PC-9 (cell line): Measurements from ENCODE around the gene ASB13. TPM values are rescaled to one million over a fixed set of nuclear protein-coding genes. Genes with fewer than 3 reads are reported as not detected.

ENCODE experiments used
- BruUV-seq: library from RNA; stranded (reverse); fragments of 400-500 nt; replicated peaks from 2 replicates; lab custom pipeline; 2021; lab: Mats Ljungman, UMichigan
- CTCF ChIA-PET: fragments of 300-600 bp; sonication (Branson Sonifier 250); formaldehyde crosslinking; loops from one replicate; lab custom pipeline; 2022; ENCODE audit warnings: antibody characterized with exemption; lab: Charles Lee
- POLR2A ChIA-PET: fragments of 300-600 bp; sonication (Branson Sonifier 250); formaldehyde crosslinking; loops from one replicate; lab custom pipeline; 2022; ENCODE audit warnings: antibody characterized with exemption; ENCODE audit not compliant: unreplicated experiment; lab: Charles Lee
- DNase-seq, 2 experiments: peaks; one replicate each; pipeline versions ENCODE4 v3.0.0 to v3.0.0-alpha.2; 2015 to 2022; ENCODE audit warnings: mixed read lengths in 1 of 2
- H2AFZ ChIP-seq: fragments of 200-600 bp; sonication (generic); 2 replicates; pipeline ENCODE4 v1.8.1; 2017; ENCODE audit warnings: antibody characterized with exemption
- H3F3A ChIP-seq: fragments of 200-600 bp; sonication (generic); 2 replicates; pipeline ENCODE4 v1.8.1; 2017; ENCODE audit warnings: antibody characterized with exemption, mild to moderate bottlenecking, low read depth; ENCODE audit not compliant: insufficient read depth
- H3K27ac ChIP-seq: fragments of 200-600 bp; sonication (generic); 2 replicates; pipeline ENCODE4 v1.6.1; 2016; ENCODE audit warnings: mixed run types
- H3K27me3 ChIP-seq: fragments of 200-600 bp; sonication (generic); 2 replicates; pipeline ENCODE4 v1.6.1; 2016; ENCODE audit warnings: low read depth, mixed run types; ENCODE audit not compliant: insufficient read depth
- H3K36me3 ChIP-seq: fragments of 200-600 bp; sonication (generic); 2 replicates; pipeline ENCODE4 v1.6.1; 2016; ENCODE audit warnings: low read depth, mixed run types
- H3K4me1 ChIP-seq: fragments of 200-600 bp; sonication (generic); replicated peaks from 2 replicates; pipeline ENCODE4 v1.6.1; 2016; ENCODE audit warnings: mixed run types; ENCODE audit not compliant: insufficient read depth
- H3K4me2 ChIP-seq: fragments of 200-600 bp; sonication (generic); 2 replicates; pipeline ENCODE4 v1.6.1; 2017; ENCODE audit warnings: mixed run types
- H3K4me3 ChIP-seq: fragments of 200-600 bp; sonication (generic); 2 replicates; pipeline ENCODE4 v1.6.1; 2016; ENCODE audit warnings: mixed run types
- H3K79me2 ChIP-seq: fragments of 200-600 bp; sonication (generic); 2 replicates; pipeline ENCODE4 v1.6.1; 2017; ENCODE audit warnings: low read depth, mixed run types
- H3K9me2 ChIP-seq: fragments of 200-600 bp; sonication (generic); 2 replicates; pipeline ENCODE4 v1.8.1; 2017; ENCODE audit warnings: mild to moderate bottlenecking; ENCODE audit not compliant: insufficient read depth
- H3K9me3 ChIP-seq: fragments of 200-600 bp; sonication (generic); 2 replicates; pipeline ENCODE4 v1.8.1; 2016; ENCODE audit warnings: low read depth; ENCODE audit not compliant: insufficient read depth
- H4K20me1 ChIP-seq: fragments of 200-600 bp; sonication (generic); 2 replicates; pipeline ENCODE4 v1.8.1; 2017; ENCODE audit not compliant: insufficient read depth
- CTCF ChIP-seq: fragments of 200-600 bp; sonication (generic); conservative IDR thresholded peaks from 2 replicates; pipeline ENCODE4 v1.6.1; 2017; ENCODE audit warnings: mixed run types, antibody characterized with exemption, mild to moderate bottlenecking, moderate library complexity
- EZH2 ChIP-seq: fragments of 200-600 bp; sonication (generic); IDR thresholded peaks from 2 replicates; pipeline ENCODE4 v1.8.0; 2017; ENCODE audit warnings: antibody characterized with exemption, low read depth
- intact Hi-C: fragments of 100-400 bp; cut with micrococcal nuclease; formaldehyde crosslinking; loops from one replicate; pipeline ENCODE4 v1.10.0; 2022; ENCODE audit not compliant: unreplicated experiment
- total RNA-seq: library from RNA; stranded (reverse); gene quantifications from 2 replicates; pipeline ENCODE4 v1.2.3, GENCODE V29; 2021

ASB13 gene
- total RNA-seq, 1 experiment from 2014 or later: 22.2 TPM

GRCh38 chr10:5679606-5680005 is 13.2 kb upstream of the ASB13 start:
- no peaks in the 10 kb centered on the region for H3K27me3 ChIP-seq
- H3K36me3 ChIP-seq: no peaks in the 10 kb centered on the region
- no peak for TF ChIP-seq CTCF
- TF ChIP-seq EZH2: no peak
- ChIA-PET CTCF (no interaction called here), POLR2A (no interaction called here)
- peaks cover 4% of the 10 kb centered on the region; the same call in 1 of the 2 replicates for H3K9me3 ChIP-seq
- H3K4me2 ChIP-seq: no peak overlapping the region
- no peaks in the 10 kb centered on the region for H3K4me1 ChIP-seq
- intact Hi-C loops: loop anchor here (10.0 kb wide), 1 partner anchor 195 kb away; no protein-coding TSS in a partner anchor
- no peaks in the 10 kb centered on the region for H4K20me1 ChIP-seq
- no peak for DNase-seq
- 0 out of 2 replicates have a peak, but pooled peaks cover 3% of the 10 kb centered on the region for H3F3A ChIP-seq
- BruUV-seq: no TSS peak
- no peak overlapping the region for H3K27ac ChIP-seq
- no peak overlapping the region for H3K4me3 ChIP-seq
- H3K9me2 ChIP-seq: no peaks in the 10 kb centered on the region; the same call in 1 of the 2 replicates
- H3K79me2 ChIP-seq: no peaks in the 10 kb centered on the region
- no peak overlapping the region for H2AFZ ChIP-seq

- Histone ChIP-seq H3K9me3 (peaks cover 3% of the 10 kb centered on the region; the same call in 1 of the 2 replicates), H2AFZ (no peak overlapping the region), H3F3A (0 out of 2 replicates have a peak, but pooled peaks cover 1% of the 10 kb centered on the region), H3K4me2 (no peak overlapping the region), H3K9me2 (no peaks in the 10 kb centered on the region; the same call in 1 of the 2 replicates), H3K4me3 (no peak overlapping the region), H3K27ac (no peak overlapping the region), H4K20me1 (no peaks in the 10 kb centered on the region), H3K79me2 (no peaks in the 10 kb centered on the region), H3K27me3 (no peaks in the 10 kb centered on the region), H3K4me1 (no peaks in the 10 kb centered on the region), H3K36me3 (no peaks in the 10 kb centered on the region)
- intact Hi-C loops: no loop called here
- DNase-seq: no peak
- ChIA-PET POLR2A (no interaction called here), CTCF (no interaction called here)
- TF ChIP-seq EZH2 (no peak), CTCF (no peak)
- BruUV-seq: no TSS peak
Measured at GRCh38 chr10:5679037-5679435, 12.6 kb upstream of the ASB13 start.

- no peaks in the 10 kb centered on the region for H3K27me3 ChIP-seq
- H3K4me3 ChIP-seq: no peak overlapping the region
- H4K20me1 ChIP-seq: no peaks in the 10 kb centered on the region
- no peaks in the 10 kb centered on the region for H3K4me1 ChIP-seq
- H3K4me2 ChIP-seq: no peak overlapping the region
- H3K79me2 ChIP-seq: no peaks in the 10 kb centered on the region
- H3K9me3 ChIP-seq: no peaks in the 10 kb centered on the region
- intact Hi-C loops: no loop called here
- no peaks in the 10 kb centered on the region for H3K36me3 ChIP-seq
- no peaks in the 10 kb centered on the region for H3F3A ChIP-seq
- no peak overlapping the region for H2AFZ ChIP-seq
- TF ChIP-seq EZH2 (no peak), CTCF (no peak)
- POLR2A ChIA-PET: no interaction called here
- no TSS peak for BruUV-seq
- H3K27ac ChIP-seq: no peak overlapping the region
- H3K9me2 ChIP-seq: no peaks in the 10 kb centered on the region; the same call in 1 of the 2 replicates
- DNase-seq: no peak
- CTCF ChIA-PET: no interaction called here
Measured at GRCh38 chr10:5678397-5679036, 12.1 kb upstream of the ASB13 start.
